GM19467 (cell line): ENCODE measurements around the gene LCE3E.
"Not testable (repeated sequence)": the region's sequence is repeated elsewhere in the genome, so short reads cannot be mapped to it uniquely, and the experiment has no call there.

ENCODE experiments used
- ATAC-seq: cut with Tn5 transposase; IDR thresholded peaks from one replicate; pipeline ENCODE4 v1.9.1; 2021; ENCODE audit warnings: mild to moderate bottlenecking, moderate library complexity; ENCODE audit not compliant: unreplicated experiment

The LCE3E gene

GRCh38 chr1:152566681-152567080 is at the start of gene LCE3E:
Gene LCE3E, minus strand, starts transcription at chr1:152566780. Its CDS starts 572 bp downstream, at chr1:152566208.
- no peak for ATAC-seq

- no peak for ATAC-seq
Measured at GRCh38 chr1:152613511-152613910, 46.9 kb upstream of the LCE3E start, which contains the start of gene LCE3B. Gene LCE3B, plus strand, starts transcription at chr1:152613811. Its CDS starts 0 bp downstream, at chr1:152613811.

- ATAC-seq = no peak
Measured at GRCh38 chr1:152599934-152600333, 33.4 kb upstream of the LCE3E start, which contains the start of gene LCE3C. Gene LCE3C, plus strand, starts transcription at chr1:152600234. Its CDS starts 498 bp downstream, at chr1:152600732.

- no peak for ATAC-seq
Measured at GRCh38 chr1:152596986-152597385, 30.4 kb upstream of the LCE3E start.

- ATAC-seq = no peak
Measured at GRCh38 chr1:152585586-152585985, 19.0 kb upstream of the LCE3E start.

- no peak for ATAC-seq
Measured at GRCh38 chr1:152582647-152583046, 16.1 kb upstream of the LCE3E start.

- no peak for ATAC-seq
Measured at GRCh38 chr1:152580433-152580832, 13.9 kb upstream of the LCE3E start, which contains the start of gene LCE3D. Gene LCE3D, minus strand, starts transcription at chr1:152580516. Its CDS starts 580 bp downstream, at chr1:152579936.

GRCh38 chr1:152579526-152579925 is 12.9 kb upstream of the LCE3E start:
- not testable (repeated sequence) for ATAC-seq

GRCh38 chr1:152577168-152577567 is 10.6 kb upstream of the LCE3E start:
- no peak for ATAC-seq

- no peak for ATAC-seq
Measured at GRCh38 chr1:152565535-152566215, 905 bp downstream of the LCE3E start.

GRCh38 chr1:152565115-152565514 is 1.5 kb downstream of the LCE3E start:
- no peak for ATAC-seq

- ATAC-seq = not testable (repeated sequence)
Measured at GRCh38 chr1:152548358-152548757, 18.2 kb downstream of the LCE3E start.

- ATAC-seq = no peak
Measured at GRCh38 chr1:152546704-152547103, 19.9 kb downstream of the LCE3E start.

- no peak for ATAC-seq
Measured at GRCh38 chr1:152543820-152544219, 22.8 kb downstream of the LCE3E start.

GRCh38 chr1:152539901-152540300 is 26.7 kb downstream of the LCE3E start:
- ATAC-seq = no peak

- ATAC-seq = no peak
Measured at GRCh38 chr1:152537496-152537895, 29.1 kb downstream of the LCE3E start.

GRCh38 chr1:152535774-152536173 is 30.8 kb downstream of the LCE3E start:
- no peak for ATAC-seq

- no peak for ATAC-seq
Measured at GRCh38 chr1:152533327-152533938, 33.1 kb downstream of the LCE3E start.

- no peak for ATAC-seq
Measured at GRCh38 chr1:152525080-152525641, 41.4 kb downstream of the LCE3E start.

GRCh38 chr1:152520561-152521090 is 46.0 kb downstream of the LCE3E start:
- ATAC-seq = no peak

GRCh38 chr1:152519851-152520250 is 46.7 kb downstream of the LCE3E start:
- ATAC-seq = no peak
